ENCODE data around the gene STARD13. TPM values are rescaled to one million over a fixed set of nuclear protein-coding genes. Genes with fewer than 3 reads are reported as not detected.
"Not testable (repeated sequence)": the region's sequence is repeated elsewhere in the genome, so short reads cannot be mapped to it uniquely, and the experiment has no call there.

The STARD13 gene
- total RNA-seq, 2 experiments from 2014 or later, result 0.02 to 0.25 TPM

- Mint-ChIP-seq H3K27me3 (peaks cover 9% of the 10 kb centered on the region), H3K27ac (no peak overlapping the region), H3K9me3 (no peaks in the 10 kb centered on the region), H3K4me3 (no peak overlapping the region), H3K4me1 (no peaks in the 10 kb centered on the region), H3K36me3 (ENCODE audit: low read depth) (no peaks in the 10 kb centered on the region)
- DNase-seq, result no peak
- ChIA-PET POLR2A (no interaction called here), CTCF (no interaction called here)
These were observed 116.1 kb downstream of the STARD13 start for GRCh38 chr13:33169273-33169980.

DNA sequence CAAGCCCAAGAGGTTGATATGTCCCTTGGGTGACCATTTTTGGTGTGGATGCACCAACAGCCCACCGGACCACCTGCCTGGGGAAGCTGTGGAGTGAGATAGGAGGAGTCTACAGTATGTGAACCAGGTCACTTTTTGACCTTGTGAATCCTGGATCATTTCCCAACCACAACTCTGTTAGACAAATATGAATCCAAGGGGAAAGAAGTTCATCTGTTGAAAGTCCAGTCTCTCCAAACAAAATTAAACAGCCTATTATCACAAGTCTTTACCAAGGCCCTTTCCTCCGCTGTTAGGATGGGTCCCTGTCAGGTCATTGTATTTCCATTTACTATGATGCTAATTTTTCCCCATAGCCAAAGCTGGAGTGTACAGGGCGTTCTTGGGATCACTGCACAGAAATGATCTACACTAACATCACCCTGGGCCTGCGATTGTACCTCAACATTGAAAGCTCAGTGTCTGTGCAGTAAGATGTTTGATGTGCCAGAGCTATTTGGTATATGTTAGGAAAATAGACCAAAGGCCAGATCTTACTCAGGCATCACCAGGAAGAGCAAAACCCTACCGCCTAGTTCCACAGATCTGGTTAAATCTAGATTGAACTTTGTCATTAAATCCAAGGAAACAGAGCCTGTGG lies 117.1 kb downstream of the STARD13 start:
- DNase-seq, result no peak
- no peaks in the 10 kb centered on the region for H3K4me1 Mint-ChIP-seq
- no peaks in the 10 kb centered on the region for H3K36me3 Mint-ChIP-seq (ENCODE audit: low read depth)
- no peak overlapping the region for H3K27ac Mint-ChIP-seq
- H3K27me3 Mint-ChIP-seq, result peaks cover 6% of the 10 kb centered on the region
- ChIA-PET CTCF (interaction anchor here (1.5 kb wide), 1 partner anchor 10 kb away, joined by 4 read pairs; no protein-coding TSS in a partner anchor), POLR2A (no interaction called here)
- H3K4me3 Mint-ChIP-seq, result no peak overlapping the region
- H3K9me3 Mint-ChIP-seq, result no peaks in the 10 kb centered on the region

GRCh38 chr13:33167491-33167890 lies 118.1 kb downstream of the STARD13 start:
- Mint-ChIP-seq H3K4me3 (no peak overlapping the region), H3K27me3 (peaks cover 6% of the 10 kb centered on the region), H3K4me1 (no peaks in the 10 kb centered on the region), H3K36me3 (ENCODE audit: low read depth) (no peaks in the 10 kb centered on the region), H3K27ac (no peak overlapping the region), H3K9me3 (peaks cover 5% of the 10 kb centered on the region)
- no peak for DNase-seq
- ChIA-PET POLR2A (no interaction called here), CTCF (interaction anchor here (1.5 kb wide), 1 partner anchor 9 kb away, joined by 4 read pairs; no protein-coding TSS in a partner anchor)

DNA sequence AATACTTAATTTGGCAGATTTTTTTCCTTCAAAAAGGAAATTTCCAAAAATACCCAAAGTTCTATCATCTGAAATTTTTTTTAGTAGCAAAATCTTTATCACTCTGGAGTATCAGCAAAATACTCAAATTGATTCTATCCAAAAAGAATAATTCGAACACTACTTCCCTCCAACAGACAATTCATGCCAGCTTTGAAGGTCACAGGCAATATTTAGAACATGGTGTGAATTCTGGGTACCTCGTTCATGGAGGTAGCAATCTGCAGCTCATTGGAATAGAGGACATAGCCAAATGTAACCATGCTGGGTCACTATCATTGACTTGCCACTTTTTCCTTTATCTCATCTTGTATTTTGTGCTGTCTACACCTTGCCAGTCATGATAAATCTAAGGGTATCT lies 119.8 kb downstream of the STARD13 start:
- POLR2A ChIA-PET, result no interaction called here
- Mint-ChIP-seq H3K36me3 (ENCODE audit: low read depth) (no peaks in the 10 kb centered on the region), H3K4me3 (no peak overlapping the region), H3K4me1 (no peaks in the 10 kb centered on the region), H3K27me3 (peaks cover 6% of the 10 kb centered on the region), H3K27ac (no peak overlapping the region), H3K9me3 (peaks cover 8% of the 10 kb centered on the region)
- CTCF ChIA-PET, result interaction anchor here (1.4 kb wide), 1 partner anchor 17 kb away, joined by 3 read pairs; no protein-coding TSS in a partner anchor
- no peak for DNase-seq

DNA sequence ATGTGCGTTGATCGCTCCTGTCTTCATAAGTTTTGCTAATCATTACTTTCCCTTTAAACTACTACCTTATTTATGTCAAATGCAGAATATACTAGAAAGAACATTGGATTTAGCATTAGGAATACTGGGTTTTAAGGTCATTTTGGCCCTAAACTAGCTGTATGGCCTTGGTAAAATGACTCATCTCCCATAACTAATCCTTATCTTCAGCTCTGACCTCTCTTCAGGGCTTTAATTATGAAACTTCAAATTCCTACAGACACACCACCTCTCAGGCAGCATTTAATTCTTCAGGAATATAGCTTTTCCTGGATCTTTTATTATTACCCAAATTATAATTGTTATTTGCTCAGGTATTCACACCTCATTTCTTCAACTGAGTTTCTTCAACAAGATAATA lies 121.2 kb downstream of the STARD13 start:
- H3K4me1 Mint-ChIP-seq, result no peaks in the 10 kb centered on the region
- ChIA-PET POLR2A (no interaction called here), CTCF (no interaction called here)
- H3K36me3 Mint-ChIP-seq (ENCODE audit: low read depth), result no peaks in the 10 kb centered on the region
- no peak overlapping the region for H3K4me3 Mint-ChIP-seq
- peaks cover 4% of the 10 kb centered on the region for H3K27me3 Mint-ChIP-seq
- H3K27ac Mint-ChIP-seq, result no peak overlapping the region
- no peak for DNase-seq
- peaks cover 8% of the 10 kb centered on the region for H3K9me3 Mint-ChIP-seq

- CTCF ChIA-PET; H3K27ac Mint-ChIP-seq; H3K27me3 Mint-ChIP-seq; DNase-seq; H3K9me3 Mint-ChIP-seq; H3K4me1 Mint-ChIP-seq; POLR2A ChIA-PET; H3K36me3 Mint-ChIP-seq (ENCODE audit: low read depth); H3K4me3 Mint-ChIP-seq: not testable (repeated sequence)
These were observed 122.8 kb downstream of the STARD13 start for GRCh38 chr13:33162725-33163124.

DNA sequence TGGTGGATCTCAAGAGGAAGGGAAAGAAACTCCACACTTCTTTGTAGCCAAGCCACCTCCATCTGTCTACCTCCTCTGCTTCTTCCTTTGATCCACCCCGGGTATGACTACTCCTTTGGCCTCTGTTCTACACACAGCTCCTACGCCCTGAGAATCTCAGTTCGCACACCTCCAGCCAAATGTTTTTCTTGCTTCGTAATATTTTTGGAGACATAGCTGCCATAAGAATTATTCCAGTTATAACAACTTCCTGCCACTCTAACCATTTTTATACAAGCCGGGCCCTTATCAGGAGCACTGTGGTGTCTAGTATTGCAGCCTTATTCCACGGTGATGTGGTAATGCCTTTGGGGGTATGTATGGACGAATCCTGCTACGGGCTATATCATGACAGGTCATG lies 126.7 kb downstream of the STARD13 start:
- Mint-ChIP-seq H3K4me1 (no peaks in the 10 kb centered on the region), H3K27ac (no peak overlapping the region), H3K36me3 (ENCODE audit: low read depth) (no peaks in the 10 kb centered on the region), H3K27me3 (no peaks in the 10 kb centered on the region), H3K9me3 (peaks cover 8% of the 10 kb centered on the region), H3K4me3 (no peak overlapping the region)
- CTCF ChIA-PET, result interaction anchor here (1.6 to 1.9 kb wide), 3 partner anchors 9 to 19 kb away, joined by 3 to 6 read pairs (median 4); no protein-coding TSS in a partner anchor
- POLR2A ChIA-PET, result no interaction called here
- no peak for DNase-seq

DNA sequence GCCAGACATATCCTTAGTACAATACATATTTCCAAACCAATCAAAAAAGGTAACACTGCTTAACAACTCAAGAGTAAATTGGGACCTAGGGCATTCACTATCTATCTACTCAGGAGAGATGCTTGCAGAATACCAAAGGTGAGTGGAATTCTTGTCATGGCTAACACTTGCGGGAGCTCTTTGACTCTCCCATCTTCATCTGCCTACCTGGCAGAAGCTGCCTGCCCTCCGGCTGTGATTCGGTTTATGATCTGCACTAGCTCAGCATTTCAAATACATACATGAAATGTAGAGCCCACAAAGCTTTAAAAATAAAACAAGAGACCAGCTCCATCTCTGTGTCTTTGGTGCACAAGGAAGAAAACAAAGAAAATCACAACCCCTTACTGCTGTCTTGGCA lies 127.3 kb downstream of the STARD13 start:
- no peaks in the 10 kb centered on the region for H3K36me3 Mint-ChIP-seq (ENCODE audit: low read depth)
- peaks cover 8% of the 10 kb centered on the region for H3K9me3 Mint-ChIP-seq
- CTCF ChIA-PET, result interaction anchor here (0.6 to 1.9 kb wide), 4 partner anchors 10 to 1781 kb away, joined by 3 to 6 read pairs (median 4); no protein-coding TSS in a partner anchor
- POLR2A ChIA-PET, result no interaction called here
- no peaks in the 10 kb centered on the region for H3K4me1 Mint-ChIP-seq
- DNase-seq, result no peak
- H3K4me3 Mint-ChIP-seq, result no peak overlapping the region
- no peaks in the 10 kb centered on the region for H3K27me3 Mint-ChIP-seq
- no peak overlapping the region for H3K27ac Mint-ChIP-seq

DNA sequence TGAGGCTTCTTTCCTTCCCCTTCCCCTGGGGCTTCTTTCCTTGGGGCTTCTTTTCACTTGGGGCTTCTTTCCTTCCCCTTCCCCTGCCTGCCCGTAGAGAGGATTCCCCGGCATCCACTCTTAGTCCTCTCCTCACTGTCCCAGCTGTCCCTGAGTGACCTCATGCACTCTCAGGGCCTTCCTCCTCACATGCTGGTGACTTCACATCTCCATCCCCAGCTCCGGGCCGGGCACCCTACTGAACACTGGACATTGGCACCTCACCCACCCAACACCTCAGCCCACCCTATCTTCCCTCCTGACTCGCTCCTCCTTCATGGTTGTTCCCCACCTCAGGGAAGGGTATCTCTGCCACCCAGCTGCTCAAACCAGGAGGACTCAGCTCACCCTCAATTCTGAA lies 130.6 kb downstream of the STARD13 start:
- no peaks in the 10 kb centered on the region for H3K4me1 Mint-ChIP-seq
- H3K27ac Mint-ChIP-seq, result no peak overlapping the region
- no peaks in the 10 kb centered on the region for H3K9me3 Mint-ChIP-seq
- no peak overlapping the region for H3K4me3 Mint-ChIP-seq
- DNase-seq, result no peak
- no peaks in the 10 kb centered on the region for H3K27me3 Mint-ChIP-seq
- POLR2A ChIA-PET, result no interaction called here
- CTCF ChIA-PET, result interaction anchor here (0.6 kb wide), 1 partner anchor 815 kb away, joined by 3 read pairs; no protein-coding TSS in a partner anchor
- H3K36me3 Mint-ChIP-seq (ENCODE audit: low read depth), result no peaks in the 10 kb centered on the region

DNA sequence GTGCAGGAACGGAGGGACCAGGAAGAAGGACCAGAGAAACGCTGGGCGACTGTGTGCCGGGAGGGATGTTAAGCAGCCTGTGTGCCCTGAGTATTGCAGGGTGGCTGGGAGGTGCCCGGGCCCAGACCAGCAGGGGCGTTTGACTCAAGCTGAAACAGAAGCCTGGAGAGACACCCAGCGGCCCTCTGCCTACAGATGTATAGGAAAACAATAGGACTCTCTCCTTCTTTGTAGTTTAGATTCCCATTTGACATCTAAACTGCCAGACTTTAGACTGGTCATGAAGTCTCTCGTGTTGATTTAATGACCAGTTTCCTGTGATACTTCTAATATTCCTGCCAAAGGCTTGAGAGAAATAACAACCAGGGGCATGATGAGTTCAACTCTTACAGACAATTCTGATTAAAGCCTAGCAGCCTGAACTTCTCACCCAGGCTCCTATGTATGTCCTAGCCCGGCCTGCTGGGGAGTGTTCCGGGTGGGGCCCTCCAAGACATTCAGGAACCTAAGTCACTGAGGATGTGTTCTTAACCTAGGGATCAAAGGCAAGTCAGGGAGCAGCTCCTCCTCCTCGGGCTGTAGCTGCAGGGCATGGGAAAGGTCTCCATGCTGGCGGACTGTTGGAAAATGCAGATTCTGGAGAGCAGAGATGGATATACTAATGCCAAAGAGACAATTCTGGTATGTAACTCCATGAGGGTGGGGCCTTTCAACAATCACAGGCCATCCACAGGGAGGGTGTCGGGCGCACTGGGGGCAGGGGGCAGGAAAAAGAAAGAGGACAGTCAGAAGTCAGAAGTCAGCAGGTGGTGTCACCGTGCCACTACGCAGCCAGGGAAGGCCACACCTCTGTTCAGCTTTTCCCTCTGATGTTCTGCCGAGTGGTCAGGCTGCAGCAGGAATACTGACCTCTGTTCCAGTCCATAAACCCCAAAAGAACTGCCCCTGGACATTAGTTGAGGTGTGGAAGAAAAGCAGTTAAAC lies 131.8 kb downstream of the STARD13 start:
- Mint-ChIP-seq H3K4me1 (no peaks in the 10 kb centered on the region), H3K9me3 (no peaks in the 10 kb centered on the region), H3K27ac (no peak overlapping the region), H3K36me3 (ENCODE audit: low read depth) (no peaks in the 10 kb centered on the region), H3K27me3 (no peaks in the 10 kb centered on the region), H3K4me3 (no peak overlapping the region)
- ChIA-PET POLR2A (no interaction called here), CTCF (no interaction called here)
- DNase-seq, result no peak

DNA sequence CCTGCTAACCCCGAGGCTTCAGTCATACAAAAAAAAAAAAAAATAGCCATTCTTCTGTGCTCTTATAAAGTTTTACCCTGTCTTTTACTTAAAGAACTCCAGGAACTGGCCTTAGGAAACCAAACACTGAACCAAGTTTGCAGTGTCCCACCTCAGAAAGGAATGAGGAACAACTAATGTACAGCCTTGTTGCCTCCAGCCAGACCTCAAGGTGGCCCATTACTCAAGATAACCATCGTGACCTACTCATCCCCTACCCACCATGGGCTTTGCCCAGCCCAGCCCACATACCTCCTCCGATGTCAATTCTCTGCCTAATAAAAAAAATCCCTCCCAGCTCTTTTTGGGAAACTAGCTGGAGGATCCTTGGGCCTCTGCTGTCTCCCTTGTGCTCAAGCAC lies 133.2 kb downstream of the STARD13 start:
- peaks cover 3% of the 10 kb centered on the region for H3K27me3 Mint-ChIP-seq
- ChIA-PET CTCF (no interaction called here), POLR2A (no interaction called here)
- no peak for DNase-seq
- peaks cover 2% of the 10 kb centered on the region for H3K9me3 Mint-ChIP-seq
- no peak overlapping the region for H3K4me3 Mint-ChIP-seq
- H3K4me1 Mint-ChIP-seq, result peaks cover 2% of the 10 kb centered on the region
- no peak overlapping the region for H3K27ac Mint-ChIP-seq
- H3K36me3 Mint-ChIP-seq (ENCODE audit: low read depth), result peaks cover 3% of the 10 kb centered on the region

- Mint-ChIP-seq H3K4me3 (no peak overlapping the region), H3K4me1 (peaks cover 7% of the 10 kb centered on the region), H3K27me3 (peaks cover 4% of the 10 kb centered on the region), H3K27ac (no peak overlapping the region), H3K36me3 (ENCODE audit: low read depth) (peaks cover 3% of the 10 kb centered on the region), H3K9me3 (peaks cover 2% of the 10 kb centered on the region)
- DNase-seq, result no peak
- ChIA-PET POLR2A (no interaction called here), CTCF (interaction anchor here (0.6 kb wide), 1 partner anchor 684 kb away, joined by 3 read pairs; no protein-coding TSS in a partner anchor)
These were observed 134.9 kb downstream of the STARD13 start for GRCh38 chr13:33150662-33151061.

DNA sequence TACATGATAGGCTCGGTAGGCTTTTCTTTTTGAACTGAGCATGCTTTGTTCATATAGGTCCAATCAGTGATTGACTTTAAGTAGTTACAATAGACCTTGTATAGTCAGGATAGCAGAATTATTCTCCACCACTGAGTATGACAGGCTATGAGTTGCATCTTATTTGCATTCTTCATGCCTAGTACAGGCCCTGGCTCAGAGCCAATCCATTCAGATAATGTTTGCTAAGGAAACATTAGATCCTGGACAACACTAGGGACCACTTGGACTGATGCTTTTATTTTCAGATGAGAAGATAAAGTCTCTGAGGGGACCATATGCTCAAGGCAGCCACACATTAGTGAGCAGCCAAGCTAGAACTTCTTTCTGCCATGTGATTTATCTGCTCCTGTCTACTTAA lies 135.4 kb downstream of the STARD13 start:
- Mint-ChIP-seq H3K4me1 (peaks cover 10% of the 10 kb centered on the region), H3K27ac (no peak overlapping the region), H3K36me3 (ENCODE audit: low read depth) (peaks cover 3% of the 10 kb centered on the region), H3K27me3 (peaks cover 4% of the 10 kb centered on the region), H3K9me3 (peaks cover 2% of the 10 kb centered on the region), H3K4me3 (no peak overlapping the region)
- CTCF ChIA-PET, result no interaction called here
- DNase-seq, result no peak
- POLR2A ChIA-PET, result no interaction called here
